ENCODE results near the gene ZMYM4.
"Not testable (repeated sequence)": the region's sequence is repeated elsewhere in the genome, so short reads cannot be mapped to it uniquely, and the experiment has no call there.

The ZMYM4 gene

DNA sequence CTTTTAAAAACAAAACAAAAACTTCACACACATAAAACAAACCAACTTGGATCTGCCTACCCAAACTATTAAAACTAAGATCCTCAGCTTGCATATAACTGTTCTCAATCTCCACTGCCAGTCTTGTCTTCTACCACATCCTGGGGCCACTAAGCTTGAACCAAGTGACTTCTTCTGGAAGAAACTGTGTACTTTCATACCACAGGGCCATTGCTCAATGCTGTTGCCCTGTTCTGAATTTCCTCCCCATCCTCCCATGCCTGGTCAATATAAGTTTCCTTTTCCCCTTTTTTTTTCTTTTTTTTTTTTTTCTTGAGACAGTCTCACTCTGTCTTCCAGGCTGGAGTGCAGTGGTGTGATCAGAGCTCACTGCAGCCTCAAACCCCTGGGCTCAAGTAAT, 178.8 kb downstream of the ZMYM4 start:
- DNase-seq = no peak
- intact Hi-C loops (cut with DNase I) = no loop called here

DNA sequence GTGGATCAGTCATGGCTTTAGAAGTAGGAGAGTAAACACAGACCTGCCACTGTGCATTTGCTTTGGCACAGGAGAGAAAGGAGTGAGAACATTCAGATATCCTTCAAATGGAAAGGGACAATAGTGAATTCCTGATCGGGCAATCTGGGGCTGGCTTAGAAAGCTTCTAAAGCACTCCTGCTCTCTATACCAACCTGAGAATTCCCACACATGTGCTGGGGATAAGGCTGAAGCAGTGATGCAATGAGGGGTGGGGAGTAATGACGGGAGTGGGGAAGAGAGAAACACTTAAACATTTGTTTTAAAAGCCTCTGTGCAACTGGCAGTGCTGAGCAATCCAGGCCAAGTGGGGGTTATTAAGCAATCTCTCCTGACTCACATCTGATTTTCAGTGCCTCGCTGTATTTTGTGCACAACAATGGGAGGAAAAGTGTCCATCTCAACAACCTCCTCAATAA, 179.9 kb downstream of the ZMYM4 start:
- intact Hi-C loops (cut with DNase I) = no loop called here
- no peak for DNase-seq

DNA sequence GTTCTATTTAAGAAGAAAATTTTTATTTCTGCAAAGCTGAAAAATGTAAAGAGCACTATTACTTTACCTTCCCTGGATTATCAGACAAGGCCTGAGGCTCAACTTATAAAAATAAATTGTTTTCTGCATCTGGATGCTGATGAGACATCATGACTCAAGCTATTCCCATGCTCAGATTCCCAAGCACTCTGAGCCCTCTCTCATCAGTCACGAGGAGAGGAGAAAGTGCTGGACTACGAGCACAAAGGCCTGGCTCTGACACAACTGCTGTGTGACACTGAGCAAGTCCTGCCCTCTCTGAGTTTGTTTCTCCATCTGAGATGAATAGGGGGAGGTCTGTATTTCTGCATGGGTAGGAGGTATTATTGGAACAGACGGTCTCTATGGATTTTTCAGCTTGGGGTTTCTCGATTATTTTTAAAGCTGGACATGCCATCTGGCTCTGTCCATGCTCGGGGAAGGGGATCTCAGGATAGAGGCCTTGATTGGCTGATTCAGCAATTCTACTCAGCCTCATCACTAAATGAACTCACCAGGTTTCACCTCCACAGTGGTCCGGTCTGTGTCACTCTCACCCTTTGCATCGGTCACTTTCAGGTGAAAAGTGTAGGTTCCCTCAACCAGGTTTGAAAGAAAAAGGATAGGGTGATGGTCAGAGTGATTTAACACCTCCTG, 181.0 kb downstream of the ZMYM4 start:
- no peak for DNase-seq
- intact Hi-C loops (cut with DNase I) = loop anchor here (5.0 to 10.0 kb wide), 2 partner anchors 275 to 328 kb away; no protein-coding TSS in a partner anchor

DNA sequence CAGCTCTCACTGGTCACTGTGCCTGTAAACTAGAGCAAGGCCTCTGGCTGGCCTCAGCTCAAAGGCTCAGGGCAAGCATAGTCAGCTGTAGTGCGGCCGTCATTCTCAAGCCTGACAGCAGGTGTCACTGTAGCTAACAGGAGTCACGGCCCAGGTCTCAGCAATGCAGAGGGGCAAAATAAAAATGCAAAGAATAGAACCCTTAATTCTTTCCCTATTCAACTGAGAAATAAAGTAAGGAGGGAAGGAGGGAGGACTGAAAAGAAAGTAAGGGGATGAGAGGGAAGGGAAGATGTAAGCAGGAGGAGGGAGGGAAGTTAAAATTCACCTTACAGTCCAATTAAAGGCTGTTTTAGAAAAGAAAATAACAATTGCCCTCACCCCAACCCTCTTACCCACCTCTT, 182.6 kb downstream of the ZMYM4 start:
- peak; percentile 68 to 97 (median 86) for DNase-seq
- intact Hi-C loops (cut with DNase I) = loop anchor here (1.0 to 10.0 kb wide), 3 partner anchors 113 to 326 kb away; no protein-coding TSS in a partner anchor

DNA sequence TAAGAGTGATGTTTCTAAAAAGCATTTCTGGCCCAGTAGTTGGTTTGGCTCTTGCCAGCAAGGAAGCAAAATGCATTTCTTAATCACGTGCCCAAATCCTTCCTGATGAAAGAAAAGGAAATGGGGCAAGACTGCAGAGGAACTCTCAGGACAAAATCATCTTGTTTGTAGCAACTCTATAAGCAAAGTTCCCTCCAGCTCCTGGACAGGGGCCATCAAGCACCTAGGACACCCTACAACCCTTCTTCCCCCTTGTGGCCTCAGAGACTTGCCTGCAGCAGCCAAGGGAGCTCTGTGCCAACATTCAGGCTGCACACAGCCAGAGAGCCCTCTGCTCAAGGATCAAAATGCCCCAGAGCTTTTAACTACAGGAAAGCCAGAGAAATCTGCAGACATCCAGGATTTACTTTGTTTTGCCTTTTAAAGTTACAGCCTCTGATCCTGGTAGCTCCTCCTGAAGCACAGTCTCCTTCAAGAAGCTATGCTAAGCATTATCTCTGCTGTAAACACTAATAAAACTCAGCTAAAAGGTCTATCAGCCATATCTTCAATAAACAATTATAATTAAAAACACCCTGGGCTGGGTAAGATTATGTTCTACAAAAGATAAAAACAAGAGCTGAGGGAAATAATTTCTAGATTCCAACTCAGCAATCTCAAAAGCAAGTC, 183.7 kb downstream of the ZMYM4 start:
- peak in 3 of 10 donors; percentile 24 to 82 (median 26) for DNase-seq
- intact Hi-C loops (cut with DNase I) = loop anchor here (5.0 to 10.0 kb wide), 2 partner anchors 273 to 325 kb away; no protein-coding TSS in a partner anchor

DNA sequence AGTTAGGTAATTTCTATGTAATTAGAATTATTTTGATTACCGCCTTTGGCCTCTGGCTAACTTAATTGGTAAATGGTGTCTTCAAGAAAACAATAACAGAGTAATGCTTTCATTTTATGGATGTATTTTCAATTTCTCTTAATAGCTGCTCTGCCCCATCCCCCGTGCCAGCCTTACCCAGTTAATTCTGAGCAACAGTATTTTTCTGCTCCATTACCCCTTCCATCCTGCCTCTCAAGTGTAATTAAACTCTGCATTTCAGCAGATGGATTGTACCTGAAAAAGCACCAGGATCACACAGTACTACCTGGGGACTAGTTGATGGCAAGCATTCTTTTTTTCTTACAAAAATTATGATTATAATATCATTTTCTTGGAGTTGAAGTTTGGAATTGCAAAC, 184.5 kb downstream of the ZMYM4 start:
- intact Hi-C loops (cut with DNase I) = loop anchor here (5.0 to 10.0 kb wide), 2 partner anchors 272 to 324 kb away; no protein-coding TSS in a partner anchor
- no peak for DNase-seq

DNA sequence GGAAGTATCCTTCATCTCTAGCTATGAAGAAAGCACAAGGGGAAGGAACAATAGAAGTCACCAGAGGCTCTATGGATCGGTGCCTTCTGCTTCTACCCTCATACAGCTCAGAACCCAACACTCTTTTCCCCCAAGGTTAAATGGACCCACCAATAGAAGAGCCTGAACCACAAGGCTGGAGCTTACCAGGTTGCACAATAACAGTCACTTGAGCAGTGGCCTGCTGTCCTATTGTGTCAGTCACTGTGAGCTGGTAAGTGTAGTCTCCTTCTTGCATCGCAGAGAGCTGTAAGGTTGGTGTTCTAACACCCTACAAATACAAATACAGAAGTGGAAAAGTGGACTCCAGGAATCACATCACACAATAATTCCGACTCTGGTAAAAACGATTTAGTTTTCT, 185.7 kb downstream of the ZMYM4 start:
- no peak for DNase-seq
- intact Hi-C loops (cut with DNase I) = loop anchor here (5.0 to 10.0 kb wide), 2 partner anchors 271 to 323 kb away; no protein-coding TSS in a partner anchor

DNA sequence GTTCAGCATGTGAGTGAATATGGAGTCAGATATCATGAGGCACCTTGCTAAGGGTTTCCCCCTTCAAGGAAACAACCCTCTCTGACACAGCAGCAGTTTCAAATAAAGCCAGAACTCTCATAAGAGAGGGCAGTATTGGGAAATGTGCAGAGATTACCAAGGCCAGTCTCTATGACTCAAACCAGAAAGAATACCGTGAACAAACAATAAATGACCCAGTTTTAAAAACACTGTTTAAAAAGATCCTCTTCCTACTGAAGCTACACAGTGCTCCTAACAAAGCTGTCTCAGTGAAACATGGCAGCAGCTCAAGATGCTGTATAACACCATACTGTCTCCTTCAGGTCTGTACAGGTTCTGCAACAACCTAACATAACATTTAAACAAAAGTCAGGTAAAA, 186.1 kb downstream of the ZMYM4 start:
- intact Hi-C loops (cut with DNase I) = loop anchor here (5.0 to 10.0 kb wide), 2 partner anchors 270 to 323 kb away; no protein-coding TSS in a partner anchor
- DNase-seq = no peak

DNA sequence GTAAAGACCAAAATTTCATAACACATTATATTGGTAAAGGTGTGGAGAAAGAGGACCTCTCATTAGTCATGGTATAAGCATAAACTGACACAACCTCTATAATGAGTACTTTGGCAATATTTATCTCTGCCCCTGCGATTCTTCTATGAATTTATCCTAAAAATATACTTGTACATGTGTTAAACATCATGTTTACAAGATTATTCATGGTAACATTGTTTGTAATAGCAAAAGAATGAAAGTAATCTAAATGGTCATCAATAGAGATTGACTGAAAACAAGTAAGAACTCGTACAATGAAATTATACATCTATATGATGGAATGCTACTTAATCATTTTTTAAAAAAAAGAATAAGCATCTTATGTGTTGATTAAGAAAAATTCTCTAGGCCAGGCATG, 192.3 kb downstream of the ZMYM4 start:
- intact Hi-C loops (cut with DNase I) = no loop called here
- DNase-seq = no peak

DNA sequence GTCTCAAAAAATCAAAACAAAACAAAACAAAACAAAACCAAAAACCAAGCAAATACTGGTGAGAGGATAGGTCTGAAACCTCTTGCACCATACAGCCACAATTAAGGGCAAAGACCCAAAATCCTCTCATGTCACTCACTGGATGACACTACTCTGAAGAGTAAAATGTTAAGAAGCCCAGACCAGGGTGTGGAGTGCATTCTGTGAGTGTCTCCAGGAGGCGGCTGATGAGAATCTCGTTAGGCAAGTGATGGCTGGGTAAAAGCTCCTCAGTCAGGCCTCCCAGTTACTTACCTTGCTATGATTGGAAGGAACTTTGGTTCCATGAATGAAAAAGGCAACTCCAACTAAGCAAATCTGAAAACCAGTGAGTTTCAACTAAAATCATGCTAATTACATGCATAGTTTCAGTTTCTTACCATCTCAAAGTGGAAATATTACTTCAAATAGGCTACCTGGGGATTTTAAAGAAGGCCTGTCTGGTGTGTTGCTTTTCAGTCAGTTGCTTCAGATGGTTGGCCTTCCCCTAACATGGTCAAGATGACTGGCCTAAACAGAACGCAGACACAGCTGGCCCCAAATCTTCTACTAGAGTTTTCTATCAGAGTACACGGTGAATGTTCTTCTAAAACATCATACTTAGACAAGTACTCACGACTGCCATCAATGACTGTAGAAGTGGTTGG, 193.6 kb downstream of the ZMYM4 start:
- intact Hi-C loops (cut with DNase I) = no loop called here
- DNase-seq = no peak

DNA sequence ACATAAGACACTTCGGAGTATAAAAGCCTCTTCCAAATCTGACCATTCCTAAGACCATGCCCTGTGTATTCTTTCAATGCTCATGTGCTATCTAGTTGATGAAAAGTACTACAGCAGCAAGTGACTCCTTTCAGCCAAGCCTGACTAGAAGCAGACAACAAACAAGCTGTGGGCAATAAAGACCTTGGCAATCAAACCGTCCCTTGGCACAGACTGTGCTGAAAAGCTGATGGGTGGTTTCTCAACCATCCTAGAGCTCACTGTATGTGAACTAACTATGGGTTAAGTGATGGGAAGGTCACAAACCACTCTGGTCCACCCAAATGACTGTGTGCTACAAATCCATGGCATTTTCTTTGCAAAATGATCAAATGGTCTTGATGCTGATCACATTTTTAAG, 194.7 kb downstream of the ZMYM4 start:
- DNase-seq = no peak
- intact Hi-C loops (cut with DNase I) = no loop called here

DNA sequence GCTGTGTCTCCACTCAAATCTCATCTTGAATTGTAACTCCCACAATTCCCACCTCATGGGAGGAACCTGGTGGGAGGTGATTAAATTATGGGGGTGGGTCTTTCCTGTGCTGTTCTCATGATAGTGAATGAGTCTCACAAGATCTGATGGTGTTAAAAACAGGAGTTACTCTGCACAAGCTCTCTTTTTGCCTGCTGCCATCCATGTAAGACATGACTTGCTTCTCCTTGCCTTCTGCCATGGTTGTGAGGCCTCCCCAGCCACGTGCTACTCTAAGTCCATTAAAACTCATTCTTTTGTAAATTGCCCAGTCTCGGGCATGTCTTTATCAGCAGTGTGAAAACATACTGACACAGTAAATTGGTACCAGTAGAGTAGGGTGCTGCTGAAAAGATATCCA, 195.2 kb downstream of the ZMYM4 start:
- intact Hi-C loops (cut with DNase I); DNase-seq: not testable (repeated sequence)

DNA sequence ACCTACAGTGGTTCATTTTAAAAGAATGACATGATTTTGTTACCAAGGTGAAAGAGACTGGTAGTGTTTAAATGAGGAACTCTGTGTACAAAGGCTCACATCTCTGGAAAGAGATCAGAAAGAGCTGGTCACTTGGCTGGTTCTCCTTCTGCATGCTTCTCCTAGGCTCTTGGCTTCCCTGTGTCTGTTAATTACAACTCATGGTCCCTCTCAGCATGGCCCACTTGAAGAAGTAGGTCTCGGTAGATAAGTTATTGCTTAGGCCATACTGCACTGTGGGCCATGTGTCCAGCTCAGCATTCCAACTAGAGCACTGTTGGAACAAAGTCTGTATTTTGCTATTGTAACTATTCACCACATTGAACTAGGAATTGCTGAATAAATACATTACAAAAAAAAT, 197.6 kb downstream of the ZMYM4 start:
- no peak for DNase-seq
- intact Hi-C loops (cut with DNase I) = no loop called here

DNA sequence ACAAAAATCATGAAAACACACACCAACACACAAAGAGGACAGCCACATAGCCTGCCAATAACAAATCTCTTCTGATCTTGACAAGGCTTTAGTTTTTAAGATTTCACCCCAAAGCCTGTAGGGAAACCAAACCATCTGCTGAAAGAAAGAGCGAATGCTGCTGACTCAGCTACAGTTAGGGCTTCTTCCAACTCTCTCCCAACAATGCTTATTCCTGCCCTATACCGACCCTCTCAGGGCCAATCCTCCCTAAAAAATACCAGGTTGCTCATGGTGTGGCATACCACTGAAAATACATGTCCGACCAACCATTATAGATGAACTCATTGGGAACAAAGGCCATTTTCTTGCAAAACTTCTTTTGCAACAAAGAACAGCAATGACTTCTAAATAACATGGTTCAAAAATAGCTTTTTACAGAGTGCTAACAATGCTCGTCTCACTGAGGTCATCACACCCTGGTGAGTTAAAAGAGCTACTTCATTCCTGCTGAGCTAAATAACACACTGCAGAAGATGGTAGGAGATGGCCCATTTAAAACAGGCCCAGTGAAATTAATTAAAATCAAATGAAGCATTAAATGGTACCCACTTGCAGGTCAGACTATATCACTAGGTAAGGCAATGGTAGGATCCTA, 202.6 kb downstream of the ZMYM4 start:
- no peak for DNase-seq
- intact Hi-C loops (cut with DNase I) = no loop called here

Measured in posterior cingulate gyrus (tissue), 11 donors.